ENCODE measurements around the gene DNAI1.

DNA sequence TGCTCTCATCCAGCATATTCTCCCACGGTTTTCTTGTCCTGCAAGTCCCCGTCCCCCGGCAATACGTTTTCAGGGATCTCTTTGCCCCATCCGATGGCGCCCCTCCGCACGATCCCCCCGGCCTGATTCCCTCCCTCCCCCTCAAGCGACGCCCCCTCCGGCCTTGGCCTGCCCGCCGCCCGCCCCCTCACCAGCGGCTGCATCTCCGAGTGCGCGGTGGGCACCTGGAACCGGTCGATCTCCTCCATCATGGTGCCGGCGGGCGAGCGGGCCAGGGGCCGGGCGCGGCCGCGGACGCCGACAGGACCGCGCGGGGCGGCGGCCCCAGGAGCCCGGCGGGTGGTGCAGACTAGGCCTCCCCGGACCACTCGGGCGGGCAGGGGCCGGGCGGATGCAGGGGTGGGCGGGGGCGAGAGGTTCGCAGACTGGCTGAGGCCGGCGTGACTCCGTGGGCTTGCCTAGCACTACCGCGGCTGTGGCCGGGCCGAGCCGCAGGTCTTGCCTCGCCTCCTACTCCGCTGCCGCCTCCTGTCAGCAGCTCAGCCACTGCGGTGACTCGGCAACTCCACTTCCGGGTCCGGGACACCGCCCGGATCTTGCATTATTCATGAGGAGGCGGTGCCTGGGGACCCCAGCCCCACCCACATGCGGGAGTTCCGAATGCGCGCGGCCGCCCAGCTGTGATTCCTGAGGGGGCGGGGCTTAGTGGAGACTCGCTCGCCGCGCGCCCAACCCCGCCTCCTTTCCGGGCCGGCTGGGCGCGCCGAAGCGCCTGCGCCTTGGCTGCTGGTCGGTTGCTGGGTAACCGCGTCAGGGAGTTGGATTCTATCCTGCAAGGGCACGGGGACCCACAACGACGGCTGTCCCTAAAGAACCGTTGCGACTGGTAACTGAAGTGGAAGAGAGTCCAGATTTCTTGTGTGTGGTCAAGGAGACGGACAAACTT lies at the start of gene DNAI1, which contains the start of gene FAM219A:
- peak; percentile 97 to 98 for TF ChIP-seq POLR2A (IDR thresholded peaks at IDR 0.05)
- TF ChIP-seq, protein P1, sequence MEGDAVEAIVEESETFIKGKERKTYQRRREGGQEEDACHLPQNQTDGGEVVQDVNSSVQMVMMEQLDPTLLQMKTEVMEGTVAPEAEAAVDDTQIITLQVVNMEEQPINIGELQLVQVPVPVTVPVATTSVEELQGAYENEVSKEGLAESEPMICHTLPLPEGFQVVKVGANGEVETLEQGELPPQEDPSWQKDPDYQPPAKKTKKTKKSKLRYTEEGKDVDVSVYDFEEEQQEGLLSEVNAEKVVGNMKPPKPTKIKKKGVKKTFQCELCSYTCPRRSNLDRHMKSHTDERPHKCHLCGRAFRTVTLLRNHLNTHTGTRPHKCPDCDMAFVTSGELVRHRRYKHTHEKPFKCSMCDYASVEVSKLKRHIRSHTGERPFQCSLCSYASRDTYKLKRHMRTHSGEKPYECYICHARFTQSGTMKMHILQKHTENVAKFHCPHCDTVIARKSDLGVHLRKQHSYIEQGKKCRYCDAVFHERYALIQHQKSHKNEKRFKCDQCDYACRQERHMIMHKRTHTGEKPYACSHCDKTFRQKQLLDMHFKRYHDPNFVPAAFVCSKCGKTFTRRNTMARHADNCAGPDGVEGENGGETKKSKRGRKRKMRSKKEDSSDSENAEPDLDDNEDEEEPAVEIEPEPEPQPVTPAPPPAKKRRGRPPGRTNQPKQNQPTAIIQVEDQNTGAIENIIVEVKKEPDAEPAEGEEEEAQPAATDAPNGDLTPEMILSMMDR (IDR thresholded peaks at IDR 0.05 in 4 of 5, conservative IDR thresholded peaks at IDR 0.05 in 1 of 5): no peak
